Loucy (cell line): ENCODE measurements around the gene TCOF1.

Source experiments
- H2AFZ ChIP-seq: fragments of 200-600 bp; sonication (generic); 2 replicates; pipeline ENCODE4 v1.6.0; 2016; ENCODE audit warnings: antibody characterized with exemption, mild to moderate bottlenecking, low read length, moderate library complexity
- H3F3A ChIP-seq: fragments of 200-600 bp; 2 replicates; pipeline ENCODE4 v1.6.0; 2016; ENCODE audit warnings: antibody characterized with exemption, low read depth, mild to moderate bottlenecking
- H3K27me3 ChIP-seq: fragments of 200-600 bp; sonication (generic); 2 replicates; pipeline ENCODE4 v1.6.1; 2014; ENCODE audit warnings: low read length, mild to moderate bottlenecking; ENCODE audit not compliant: insufficient read depth, poor library complexity, severe bottlenecking
- H3K36me3 ChIP-seq: fragments of 200-600 bp; sonication (generic); 2 replicates; pipeline ENCODE4 v1.6.1; 2016; ENCODE audit warnings: low read length; ENCODE audit not compliant: insufficient read depth
- H3K4me1 ChIP-seq: fragments of 200-600 bp; sonication (generic); 2 replicates; pipeline ENCODE4 v1.5.1; 2014; ENCODE audit warnings: low read length, mild to moderate bottlenecking; ENCODE audit not compliant: insufficient read depth, poor library complexity, severe bottlenecking
- H3K4me2 ChIP-seq: fragments of 200-600 bp; sonication (generic); 2 replicates; pipeline ENCODE4 v1.6.0; 2014; ENCODE audit warnings: antibody characterized with exemption, low read length, low read depth, mild to moderate bottlenecking; ENCODE audit not compliant: poor library complexity, severe bottlenecking
- H3K4me3 ChIP-seq: fragments of 200-600 bp; sonication (generic); 2 replicates; pipeline ENCODE4 v1.5.1; 2014; ENCODE audit warnings: low read length, mild to moderate bottlenecking, mixed read lengths; ENCODE audit not compliant: poor library complexity, severe bottlenecking
- H3K79me2 ChIP-seq: fragments of 200-600 bp; sonication (generic); 2 replicates; pipeline ENCODE4 v1.6.1; 2014; ENCODE audit warnings: low read length; ENCODE audit not compliant: insufficient read depth
- H3K9ac ChIP-seq: fragments of 200-600 bp; sonication (generic); 2 replicates; pipeline ENCODE4 v1.6.0; 2014; ENCODE audit warnings: mild to moderate bottlenecking, low read depth, low read length, moderate library complexity; ENCODE audit not compliant: poor library complexity, severe bottlenecking
- H3K9me2 ChIP-seq: fragments of 200-600 bp; sonication (generic); replicated peaks from 2 replicates; pipeline ENCODE4 v1.6.1; 2016; ENCODE audit warnings: low read depth, low read length, mixed read lengths
- H3K9me3 ChIP-seq: fragments of 200-600 bp; sonication (generic); 2 replicates; pipeline ENCODE4 v1.6.1; 2014; ENCODE audit warnings: mild to moderate bottlenecking, antibody characterized with exemption, low read length, low read depth; ENCODE audit not compliant: insufficient read depth
- H4K20me1 ChIP-seq: fragments of 200-600 bp; sonication (generic); 2 replicates; pipeline ENCODE4 v1.6.0; 2014; ENCODE audit warnings: antibody characterized with exemption, low read length, mild to moderate bottlenecking; ENCODE audit not compliant: insufficient read depth, poor library complexity, severe bottlenecking
- EZH2phosphoT487 ChIP-seq: fragments of 200-600 bp; IDR thresholded peaks from 2 replicates; pipeline ENCODE4 v1.6.1; 2018; ENCODE audit warnings: antibody characterized with exemption, mild to moderate bottlenecking, moderate library complexity, borderline replicate concordance
- TF ChIP-seq, protein P1 (sequence below): fragments of 200-600 bp; sonication (generic); conservative IDR thresholded peaks from 2 replicates; pipeline ENCODE4 v1.5.1; 2014; ENCODE audit warnings: mild to moderate bottlenecking, antibody characterized with exemption, low read length

Gene TCOF1

GRCh38 chr5:150319484-150319790, 38.1 kb upstream of the TCOF1 start:
- no peak overlapping the region for H3K9ac ChIP-seq
- H3K9me3 ChIP-seq, result no peaks in the 10 kb centered on the region
- no peaks in the 10 kb centered on the region for H3K79me2 ChIP-seq
- no peak overlapping the region for H2AFZ ChIP-seq
- TF ChIP-seq, protein P1, sequence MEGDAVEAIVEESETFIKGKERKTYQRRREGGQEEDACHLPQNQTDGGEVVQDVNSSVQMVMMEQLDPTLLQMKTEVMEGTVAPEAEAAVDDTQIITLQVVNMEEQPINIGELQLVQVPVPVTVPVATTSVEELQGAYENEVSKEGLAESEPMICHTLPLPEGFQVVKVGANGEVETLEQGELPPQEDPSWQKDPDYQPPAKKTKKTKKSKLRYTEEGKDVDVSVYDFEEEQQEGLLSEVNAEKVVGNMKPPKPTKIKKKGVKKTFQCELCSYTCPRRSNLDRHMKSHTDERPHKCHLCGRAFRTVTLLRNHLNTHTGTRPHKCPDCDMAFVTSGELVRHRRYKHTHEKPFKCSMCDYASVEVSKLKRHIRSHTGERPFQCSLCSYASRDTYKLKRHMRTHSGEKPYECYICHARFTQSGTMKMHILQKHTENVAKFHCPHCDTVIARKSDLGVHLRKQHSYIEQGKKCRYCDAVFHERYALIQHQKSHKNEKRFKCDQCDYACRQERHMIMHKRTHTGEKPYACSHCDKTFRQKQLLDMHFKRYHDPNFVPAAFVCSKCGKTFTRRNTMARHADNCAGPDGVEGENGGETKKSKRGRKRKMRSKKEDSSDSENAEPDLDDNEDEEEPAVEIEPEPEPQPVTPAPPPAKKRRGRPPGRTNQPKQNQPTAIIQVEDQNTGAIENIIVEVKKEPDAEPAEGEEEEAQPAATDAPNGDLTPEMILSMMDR, result no peak
- TF ChIP-seq EZH2phosphoT487, result no peak
- H4K20me1 ChIP-seq, result no peaks in the 10 kb centered on the region
- no peak overlapping the region for H3K4me2 ChIP-seq
- no peak overlapping the region for H3K4me3 ChIP-seq
- H3F3A ChIP-seq, result no peaks in the 10 kb centered on the region
- H3K27me3 ChIP-seq, result no peaks in the 10 kb centered on the region
- no peaks in the 10 kb centered on the region for H3K4me1 ChIP-seq
- no peaks in the 10 kb centered on the region for H3K9me2 ChIP-seq
- H3K36me3 ChIP-seq, result no peaks in the 10 kb centered on the region

GRCh38 chr5:150320044-150320613, 37.4 kb upstream of the TCOF1 start:
- Histone ChIP-seq H2AFZ (no peak overlapping the region), H3K4me3 (no peak overlapping the region), H3K27me3 (no peaks in the 10 kb centered on the region), H3K9ac (no peak overlapping the region), H3K9me2 (no peaks in the 10 kb centered on the region), H3K79me2 (no peaks in the 10 kb centered on the region), H3K9me3 (no peaks in the 10 kb centered on the region), H3K4me2 (no peak overlapping the region), H3K36me3 (no peaks in the 10 kb centered on the region), H4K20me1 (no peaks in the 10 kb centered on the region), H3F3A (no peaks in the 10 kb centered on the region), H3K4me1 (no peaks in the 10 kb centered on the region)
- TF ChIP-seq, protein P1, result no peak
- TF ChIP-seq EZH2phosphoT487, result no peak

GRCh38 chr5:150321211-150321610, 36.3 kb upstream of the TCOF1 start:
- Histone ChIP-seq H3K9me3 (no peaks in the 10 kb centered on the region), H3K9ac (no peak overlapping the region), H4K20me1 (no peaks in the 10 kb centered on the region), H3F3A (no peaks in the 10 kb centered on the region), H3K9me2 (no peaks in the 10 kb centered on the region), H2AFZ (no peak overlapping the region), H3K36me3 (no peaks in the 10 kb centered on the region), H3K27me3 (no peaks in the 10 kb centered on the region), H3K4me2 (no peak overlapping the region), H3K4me1 (no peaks in the 10 kb centered on the region), H3K4me3 (no peak overlapping the region), H3K79me2 (no peaks in the 10 kb centered on the region)
- TF ChIP-seq EZH2phosphoT487, result no peak
- TF ChIP-seq, protein P1, result no peak
